ENCODE data around the gene CACNA1I. TPM values are rescaled to one million over a fixed set of nuclear protein-coding genes. Genes with fewer than 3 reads are reported as not detected.

CACNA1I gene
- total RNA-seq, 6 experiments from 2014 or later, result 0.06 TPM; not detected in 5

- H3K27ac ChIP-seq, result no peak overlapping the region
- ATAC-seq (no peak), DNase-seq (no peak)
- TF ChIP-seq CTCF (IDR thresholded peaks at IDR 0.05) (no peak), POLR2A (IDR thresholded peaks at IDR 0.05) (no peak)
- no peak overlapping the region for H3K4me3 ChIP-seq
- H3K27me3 ChIP-seq, result no peaks in the 10 kb centered on the region
- WGBS (ENCODE audit: insufficient coverage, low coverage, low lambda C conversion rate, missing lambda C conversion rate), result 93% methylated on average over 5 of the region's 5 CpGs
- H3K36me3 ChIP-seq, result no peaks in the 10 kb centered on the region
- intact Hi-C loops (cut with DNase I), result no loop called here
- H3K4me1 ChIP-seq, result no peaks in the 10 kb centered on the region
- H3K9me3 ChIP-seq, result no peaks in the 10 kb centered on the region
Observed at GRCh38 chr22:39565414-39565944, 5.1 kb upstream of the CACNA1I start.

GRCh38 chr22:39567135-39567946 lies 3.2 kb upstream of the CACNA1I start:
- TF ChIP-seq CTCF (IDR thresholded peaks at IDR 0.05) (no peak), POLR2A (IDR thresholded peaks at IDR 0.05) (no peak)
- intact Hi-C loops (cut with DNase I), result no loop called here
- WGBS (ENCODE audit: insufficient coverage, low coverage, low lambda C conversion rate, missing lambda C conversion rate), result 51% methylated on average over 8 of the region's 14 CpGs
- Histone ChIP-seq H3K27me3 (no peaks in the 10 kb centered on the region), H3K4me1 (no peaks in the 10 kb centered on the region), H3K9me3 (no peaks in the 10 kb centered on the region), H3K4me3 (no peak overlapping the region), H3K36me3 (no peaks in the 10 kb centered on the region), H3K27ac (no peak overlapping the region)
- DNase-seq (no peak), ATAC-seq (no peak)

GRCh38 chr22:39568278-39568981 lies 2.1 kb upstream of the CACNA1I start:
- no peak overlapping the region for H3K27ac ChIP-seq
- H3K27me3 ChIP-seq, result no peaks in the 10 kb centered on the region
- H3K36me3 ChIP-seq, result no peaks in the 10 kb centered on the region
- 49% methylated on average over 5 of the region's 19 CpGs for WGBS (ENCODE audit: insufficient coverage, low coverage, low lambda C conversion rate, missing lambda C conversion rate)
- DNase-seq (no peak), ATAC-seq (no peak)
- no peak overlapping the region for H3K4me3 ChIP-seq
- H3K4me1 ChIP-seq, result no peaks in the 10 kb centered on the region
- intact Hi-C loops (cut with DNase I), result no loop called here
- TF ChIP-seq CTCF (IDR thresholded peaks at IDR 0.05), result no peak
- no peak for TF ChIP-seq POLR2A (IDR thresholded peaks at IDR 0.05)
- no peaks in the 10 kb centered on the region for H3K9me3 ChIP-seq

- H3K9me3 ChIP-seq, result no peaks in the 10 kb centered on the region
- no peaks in the 10 kb centered on the region for H3K4me1 ChIP-seq
- H3K27me3 ChIP-seq, result no peaks in the 10 kb centered on the region
- WGBS (ENCODE audit: insufficient coverage, low coverage, low lambda C conversion rate, missing lambda C conversion rate), result 67% methylated on average over 1 of the region's 7 CpGs
- no peak overlapping the region for H3K4me3 ChIP-seq
- DNase-seq, result no peak
- no peak for TF ChIP-seq CTCF (IDR thresholded peaks at IDR 0.05)
- TF ChIP-seq POLR2A (IDR thresholded peaks at IDR 0.05), result no peak
- no peak overlapping the region for H3K27ac ChIP-seq
- no peak for ATAC-seq
- H3K36me3 ChIP-seq, result no peaks in the 10 kb centered on the region
- intact Hi-C loops (cut with DNase I), result no loop called here
Observed at GRCh38 chr22:39569066-39569465, 1.5 kb upstream of the CACNA1I start.
